Stimulated activated CD4-positive, alpha-beta T cell treated with anti-CD3 and anti-CD28 coated beads, Interleukin-4, amount 100 ng/mL, for 4 hours (primary cell): Measurements from ENCODE around the gene NEK5.
"Not testable (repeated sequence)": the region's sequence is repeated elsewhere in the genome, so short reads cannot be mapped to it uniquely, and the experiment has no call there.

Experiments
- DNase-seq, 2 experiments: peaks; one replicate each; pipeline ENCODE4 v3.0.0-alpha.2; 2020

NEK5 gene

GRCh38 chr13:52137489-52137888 lies 8.6 kb upstream of the NEK5 start:
- no peak for DNase-seq

GRCh38 chr13:52136763-52137162 lies 7.9 kb upstream of the NEK5 start:
- no peak for DNase-seq

GRCh38 chr13:52130641-52131040 lies 1.8 kb upstream of the NEK5 start:
- DNase-seq, result no peak

- DNase-seq, result peak; percentile 27 to 42
Measured at GRCh38 chr13:52127783-52128702, 830 bp downstream of the NEK5 start.

GRCh38 chr13:52127378-52127777 lies 1.5 kb downstream of the NEK5 start:
- DNase-seq, result no peak

- DNase-seq, result no peak
Measured at GRCh38 chr13:52125547-52125946, 3.3 kb downstream of the NEK5 start.

GRCh38 chr13:52118595-52118994 lies 10.3 kb downstream of the NEK5 start:
- DNase-seq, result no peak

GRCh38 chr13:52118095-52118494 lies 10.8 kb downstream of the NEK5 start:
- no peak for DNase-seq

GRCh38 chr13:52112591-52112990 lies 16.3 kb downstream of the NEK5 start:
- no peak for DNase-seq

- no peak for DNase-seq
Measured at GRCh38 chr13:52109116-52109670, 19.7 kb downstream of the NEK5 start.

GRCh38 chr13:52105841-52106240 lies 23.0 kb downstream of the NEK5 start:
- no peak for DNase-seq

- no peak for DNase-seq
Measured at GRCh38 chr13:52104624-52105023, 24.2 kb downstream of the NEK5 start.

GRCh38 chr13:52103386-52103785 lies 25.5 kb downstream of the NEK5 start:
- DNase-seq, result no peak

- not testable (repeated sequence) for DNase-seq
Measured at GRCh38 chr13:52102423-52102822, 26.4 kb downstream of the NEK5 start.

GRCh38 chr13:52097197-52097596 lies 31.7 kb downstream of the NEK5 start:
- no peak for DNase-seq

GRCh38 chr13:52096748-52097147 lies 32.1 kb downstream of the NEK5 start:
- DNase-seq, result no peak

GRCh38 chr13:52096062-52096461 lies 32.8 kb downstream of the NEK5 start:
- DNase-seq, result no peak

GRCh38 chr13:52092087-52092486 lies 36.8 kb downstream of the NEK5 start:
- no peak for DNase-seq

GRCh38 chr13:52091473-52091872 lies 37.4 kb downstream of the NEK5 start:
- no peak for DNase-seq

- no peak for DNase-seq
Measured at GRCh38 chr13:52085421-52085820, 43.5 kb downstream of the NEK5 start.

- not testable (repeated sequence) for DNase-seq
Measured at GRCh38 chr13:52084981-52085380, 43.9 kb downstream of the NEK5 start.

- DNase-seq, result no peak
Measured at GRCh38 chr13:52082601-52083000, 46.3 kb downstream of the NEK5 start.

GRCh38 chr13:52079891-52080290 lies 49.0 kb downstream of the NEK5 start:
- DNase-seq, result not testable (repeated sequence)

- DNase-seq, result peak; percentile 1 to 27
Measured at GRCh38 chr13:52070929-52071523, 57.8 kb downstream of the NEK5 start.
